NCI-H774 (cell line): Measurements from ENCODE around the gene FAM219B.
"Not testable (repeated sequence)": the region's sequence is repeated elsewhere in the genome, so short reads cannot be mapped to it uniquely, and the experiment has no call there.

ENCODE experiments used
- DNase-seq: peaks from one replicate; lab custom pipeline; 2025; lab: John Stamatoyannopoulos, UW

The FAM219B gene, protein sequence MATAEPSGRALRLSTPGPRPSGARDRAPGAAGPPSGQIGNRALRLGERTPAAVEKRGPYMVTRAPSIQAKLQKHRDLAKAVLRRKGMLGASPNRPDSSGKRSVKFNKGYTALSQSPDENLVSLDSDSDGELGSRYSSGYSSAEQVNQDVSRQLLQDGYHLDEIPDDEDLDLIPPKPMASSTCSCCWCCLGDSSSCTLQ

DNA sequence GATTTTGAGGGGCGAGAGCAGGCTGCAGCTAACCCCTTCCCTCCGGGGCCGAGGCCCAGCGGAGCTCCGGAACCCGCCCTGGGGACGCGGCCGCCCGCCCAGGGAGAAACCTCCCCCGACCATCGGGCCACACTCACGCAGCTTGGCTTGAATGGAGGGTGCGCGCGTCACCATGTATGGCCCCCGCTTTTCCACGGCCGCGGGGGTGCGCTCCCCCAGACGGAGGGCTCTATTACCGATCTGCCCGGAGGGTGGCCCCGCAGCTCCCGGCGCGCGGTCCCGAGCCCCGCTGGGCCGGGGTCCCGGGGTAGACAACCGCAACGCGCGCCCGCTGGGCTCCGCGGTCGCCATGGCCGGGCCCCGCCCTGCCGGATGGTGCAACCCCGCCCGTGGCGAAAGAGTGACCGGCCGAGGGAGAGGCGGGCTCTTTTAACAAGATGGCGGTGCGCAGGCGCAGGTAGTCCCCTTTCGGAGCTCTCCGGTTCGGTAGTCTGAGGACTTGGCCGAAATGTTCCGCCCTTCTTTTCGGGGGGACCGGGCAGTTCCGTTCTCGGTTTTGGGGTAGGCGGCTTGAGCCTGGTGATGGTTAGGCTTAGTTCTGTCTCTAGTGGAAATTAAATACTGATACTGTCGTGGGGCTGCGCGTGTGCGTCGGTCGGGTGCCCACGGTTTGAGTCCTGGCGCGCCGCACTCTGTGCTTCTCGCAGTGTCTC, at the start of gene FAM219B:
FAM219B (minus strand) TSS at position 402 of the 713 bp plus-strand sequence; CDS start at position 351, 51 bp downstream.
- peak; percentile 81 for DNase-seq

DNA sequence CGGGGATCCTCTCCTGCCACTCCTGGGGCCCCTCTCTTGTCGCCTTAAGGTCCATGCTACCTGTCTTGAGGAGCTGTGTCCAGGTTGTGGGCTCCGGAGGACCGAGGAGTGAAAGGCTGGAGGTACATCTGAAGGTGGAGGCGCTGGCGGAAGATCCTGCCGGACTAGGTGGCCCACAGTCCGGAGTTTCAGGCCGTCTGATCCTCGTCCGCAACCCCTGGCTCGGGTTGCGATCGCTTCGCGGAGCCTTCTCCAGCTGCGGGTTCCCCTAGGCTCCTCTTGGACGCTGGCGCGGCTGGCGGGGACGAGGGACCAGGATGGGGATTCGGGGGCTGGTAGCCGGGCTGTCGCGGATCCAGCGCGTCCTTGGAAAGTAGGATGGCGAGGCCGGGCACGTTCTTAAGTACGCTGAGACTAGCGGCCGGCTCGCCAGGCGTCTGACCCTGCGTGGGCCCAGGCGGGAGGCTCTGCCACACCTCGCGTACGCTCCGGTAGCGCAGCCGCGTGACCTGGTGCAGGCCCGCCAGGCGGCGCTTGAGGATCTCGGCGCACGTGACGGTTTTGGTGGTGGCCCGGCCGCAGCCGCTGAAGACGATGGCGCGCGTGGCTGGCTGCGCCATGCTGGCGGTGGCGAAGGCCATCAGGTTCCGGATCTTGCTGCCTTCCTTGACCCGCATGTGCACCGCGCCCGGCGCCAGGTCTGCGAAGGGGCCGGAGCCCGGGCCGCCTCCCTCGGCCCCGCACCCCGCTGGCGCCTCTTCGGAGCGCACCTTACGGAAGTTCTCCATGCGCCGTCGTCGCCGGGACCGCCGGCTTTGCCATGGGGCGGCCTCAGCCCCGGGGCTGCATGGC, 49.4 kb upstream of the FAM219B start:
- peak; percentile 51 for DNase-seq

GRCh38 chr15:74955017-74955416, 48.4 kb upstream of the FAM219B start:
- no peak for DNase-seq

GRCh38 chr15:74954515-74954914, 47.9 kb upstream of the FAM219B start:
- no peak for DNase-seq

DNA sequence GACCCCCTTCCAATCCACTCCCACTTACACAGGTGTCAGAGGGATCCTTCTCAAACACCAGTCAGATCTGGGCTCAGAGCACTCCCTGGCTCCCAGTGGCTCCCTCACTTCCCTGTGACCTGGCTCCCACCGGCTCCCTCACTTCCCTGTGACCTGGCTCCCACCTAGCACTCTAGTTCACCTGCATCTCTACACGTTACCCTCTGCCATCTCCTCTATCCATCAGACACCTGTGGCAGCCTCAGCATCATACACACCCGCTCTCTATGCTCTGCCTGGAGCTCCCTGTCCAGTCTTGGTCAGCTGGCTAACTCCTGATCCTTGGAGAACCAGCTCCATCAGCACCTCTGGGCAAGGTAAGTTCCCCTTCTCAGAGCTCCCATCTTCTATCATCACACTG, 44.4 kb upstream of the FAM219B start:
- DNase-seq: no peak

DNA sequence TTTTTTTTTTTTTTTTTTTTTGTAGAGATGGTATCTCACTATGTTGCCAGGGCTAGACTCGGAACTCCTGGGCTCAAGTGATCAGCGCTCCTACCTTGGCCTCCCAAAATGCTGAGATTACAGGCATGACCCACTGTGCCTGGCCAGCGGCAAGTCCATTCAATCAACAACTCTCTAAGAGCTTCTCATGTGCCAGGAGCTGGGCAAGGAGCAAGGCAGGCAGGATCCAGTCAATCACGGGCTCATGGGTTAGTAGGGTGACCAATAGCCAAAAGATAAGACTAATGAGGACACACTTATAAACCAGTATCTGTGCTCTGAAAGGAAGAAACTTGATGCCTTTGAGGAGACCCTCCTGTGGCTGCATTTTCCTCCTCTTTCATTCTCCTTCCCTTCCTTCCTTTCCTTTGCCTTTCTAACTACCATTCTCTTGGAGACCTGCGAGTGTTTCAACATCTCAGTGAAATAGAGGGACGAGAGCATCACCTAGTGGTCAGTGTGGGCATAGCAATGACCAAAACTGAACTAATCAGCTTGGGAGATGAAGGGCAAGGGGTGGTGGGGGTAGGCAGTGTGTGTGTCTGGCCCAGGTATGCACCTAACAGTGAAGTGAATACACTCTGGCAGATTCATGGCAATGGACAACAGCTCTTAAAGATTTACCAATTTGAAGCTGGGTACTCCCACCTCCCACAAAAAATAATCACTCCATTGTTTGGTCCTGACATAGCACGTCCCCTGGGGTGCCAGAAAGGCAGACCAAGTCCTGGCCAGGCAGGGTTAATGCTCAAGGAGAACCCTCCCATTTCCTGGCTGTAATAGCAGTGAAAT, 43.6 kb upstream of the FAM219B start:
- DNase-seq: peak; percentile 41

GRCh38 chr15:74937590-74938371, 31.1 kb upstream of the FAM219B start, which contains the start of gene COX5A:
TSS of gene COX5A (minus strand) at chr15:74938073. CDS start at chr15:74938014, 59 bp downstream.
- DNase-seq: peak; percentile 94

- no peak for DNase-seq
Observed at GRCh38 chr15:74937272-74937589, 30.6 kb upstream of the FAM219B start.

DNA sequence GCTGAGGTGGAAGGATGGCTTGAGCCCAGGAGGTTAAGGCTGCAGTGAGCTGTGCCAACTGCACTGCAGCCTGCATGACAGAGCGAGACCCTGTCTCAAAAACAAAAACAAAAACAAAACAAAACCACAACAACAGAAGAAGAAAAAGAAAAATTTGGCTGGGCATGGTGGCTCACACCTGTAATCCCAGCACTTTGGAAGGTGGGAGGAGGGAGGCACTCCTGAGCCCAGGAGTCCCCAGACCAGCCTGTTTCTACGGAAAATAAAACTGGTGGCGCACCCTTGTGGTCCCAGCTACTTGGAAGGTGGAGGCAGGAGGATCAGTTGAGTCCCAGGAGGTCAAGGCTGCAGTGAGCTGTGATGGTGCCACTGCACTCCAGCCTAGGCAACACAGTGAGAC, 28.5 kb upstream of the FAM219B start:
- DNase-seq: not testable (repeated sequence)

- DNase-seq: no peak
Observed at GRCh38 chr15:74933573-74933972, 26.9 kb upstream of the FAM219B start.

DNA sequence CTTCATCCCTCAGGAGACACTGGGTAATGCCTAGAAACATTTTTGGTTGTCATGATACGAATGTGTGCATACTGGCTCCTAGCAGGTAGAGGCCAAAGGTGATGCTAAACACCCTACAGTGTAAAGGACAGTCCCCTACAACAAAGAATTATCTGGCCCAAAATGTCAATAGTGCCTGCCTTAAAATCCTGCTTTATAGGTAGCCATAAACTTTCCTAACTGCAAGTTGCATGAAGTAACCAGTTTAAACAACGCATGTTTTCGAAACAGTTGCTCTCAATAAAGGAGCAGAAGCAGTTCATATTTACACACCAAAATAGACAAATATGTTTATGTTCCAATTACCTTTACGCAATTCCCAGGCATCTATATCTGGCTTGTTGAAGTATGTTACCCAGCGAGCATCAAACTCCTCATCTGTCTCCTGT, 22.1 kb upstream of the FAM219B start:
- no peak for DNase-seq

GRCh38 chr15:74924525-74924924, 17.9 kb upstream of the FAM219B start:
- DNase-seq: no peak

- no peak for DNase-seq
Observed at GRCh38 chr15:74920456-74920855, 13.8 kb upstream of the FAM219B start.

DNA sequence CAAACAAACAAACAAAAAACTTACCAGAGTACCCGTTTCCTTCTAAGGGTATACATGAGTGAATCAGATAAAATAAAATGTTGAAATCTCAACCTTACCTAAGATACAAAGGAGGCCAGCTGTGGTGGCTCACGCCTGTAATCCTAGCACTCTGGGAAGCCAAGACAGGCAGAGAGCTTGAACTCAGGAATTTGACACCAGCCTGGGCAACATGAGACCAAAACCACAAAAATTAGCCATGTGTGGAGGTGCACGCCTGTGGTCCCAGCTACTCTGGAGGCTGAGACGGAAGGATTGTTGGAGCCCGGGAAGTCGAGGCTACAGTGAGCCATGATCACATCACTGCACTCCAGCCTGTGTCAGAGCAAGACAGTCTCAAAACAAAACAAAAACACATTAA, 11.0 kb upstream of the FAM219B start:
- DNase-seq: no peak

DNA sequence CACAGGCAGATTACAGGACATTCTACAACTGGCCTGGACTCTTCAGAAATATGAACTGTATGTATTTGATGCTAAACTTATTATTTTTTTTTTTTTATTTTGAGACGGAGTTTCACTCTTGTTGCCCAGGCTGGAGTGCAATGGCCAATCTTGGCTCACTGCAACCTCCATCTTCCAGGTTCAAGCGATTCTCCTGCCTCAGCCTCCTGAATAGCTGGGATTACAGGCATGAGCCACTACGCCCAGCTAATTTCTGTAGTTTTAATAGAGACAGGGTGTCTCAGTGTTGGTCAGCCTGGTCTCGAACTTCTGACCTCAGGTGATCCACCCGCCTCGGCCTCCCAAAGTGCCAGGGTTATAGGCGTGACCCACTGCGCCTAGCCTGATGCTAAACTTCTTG, 7.1 kb upstream of the FAM219B start:
- DNase-seq: not testable (repeated sequence)

GRCh38 chr15:74913041-74913440, 6.4 kb upstream of the FAM219B start:
- DNase-seq: no peak

- DNase-seq: no peak
Observed at GRCh38 chr15:74908635-74909034, 2.0 kb upstream of the FAM219B start.

DNA sequence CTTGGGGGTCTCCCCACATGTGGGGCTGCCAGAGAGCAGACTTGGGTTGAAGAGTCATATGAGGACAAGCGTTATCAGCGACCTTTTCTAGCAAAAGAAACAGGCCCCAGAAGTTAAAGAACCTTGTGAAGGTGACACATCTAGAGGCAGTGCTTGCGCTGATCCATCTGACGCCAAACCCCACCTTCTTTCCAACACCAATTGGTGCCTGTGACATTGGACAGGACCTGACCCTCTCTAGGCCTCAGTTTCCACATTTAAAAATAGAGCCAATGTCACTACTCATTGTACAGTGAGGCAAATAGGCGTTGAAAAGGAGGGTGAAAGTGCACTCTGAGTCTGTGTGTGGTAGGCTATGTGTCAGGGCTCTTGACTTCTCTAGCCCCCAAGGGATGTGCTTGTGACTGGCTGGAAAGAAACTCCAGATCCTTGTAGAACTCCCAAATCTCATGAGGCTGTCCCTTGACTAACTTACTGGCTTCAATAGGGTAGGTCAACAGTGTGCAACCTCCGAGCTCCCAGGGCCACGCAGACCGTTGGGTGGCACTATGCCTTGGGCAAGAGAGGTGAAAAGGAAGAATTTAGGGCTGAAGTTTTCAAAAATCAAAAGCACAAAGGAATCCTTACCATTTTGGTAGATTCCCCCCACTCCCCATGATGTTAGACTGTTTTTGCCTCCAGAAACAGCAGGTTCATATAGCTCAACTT, 666 bp upstream of the FAM219B start:
- DNase-seq: no peak

DNA sequence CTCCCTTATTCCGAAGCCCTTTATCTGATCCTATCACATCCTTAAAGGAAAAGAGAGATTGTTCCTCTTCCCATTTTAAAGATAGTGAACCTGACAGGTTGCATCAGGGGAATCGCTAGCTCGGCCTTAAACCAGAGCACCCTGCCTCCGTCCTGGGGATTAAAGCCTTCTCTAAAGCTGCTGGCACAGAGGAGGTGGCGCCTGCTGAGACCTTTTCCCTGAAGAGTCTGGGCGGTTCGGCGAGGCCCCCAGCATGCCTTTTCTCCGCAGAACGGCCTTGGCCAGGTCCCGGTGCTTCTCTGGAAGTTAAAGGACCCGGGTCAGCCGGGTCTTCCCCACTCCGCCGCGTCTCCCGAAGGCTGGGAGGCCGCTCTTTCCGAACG, 593 bp downstream of the FAM219B start:
- no peak for DNase-seq

- no peak for DNase-seq
Observed at GRCh38 chr15:74904190-74904805, 2.4 kb downstream of the FAM219B start.
